Activated naive CD8-positive, alpha-beta T cell treated with anti-CD3 and anti-CD28 coated beads, Interleukin-2, amount 10 ng/mL, durations not matched to agents 7 days and 5 days (primary cell): ENCODE data around the gene ITPR2. TPM values are rescaled to one million over a fixed set of nuclear protein-coding genes. Genes with fewer than 3 reads are reported as not detected.

Experiments used
- ATAC-seq: fragments of 150-1000 bp; cut with Tn5 transposase; one replicate; pipeline ENCODE4 v1.10.0; 2021; ENCODE audit warnings: low read depth, moderate library complexity
- POLR2A ChIA-PET: fragments of 350-600 bp; sonication (Branson Sonifier 250); formaldehyde crosslinking; loops from one replicate; lab custom pipeline; 2021; ENCODE audit warnings: antibody characterized with exemption; lab: Charles Lee
- DNase-seq: peaks from one replicate; pipeline ENCODE4 v3.0.0; 2021
- H3K27ac Mint-ChIP-seq: one replicate; pipeline ENCODE4 v1.8.0; 2022; ENCODE audit warnings: mild to moderate bottlenecking, mixed read lengths
- H3K27me3 Mint-ChIP-seq: one replicate; pipeline ENCODE4 v1.8.0; 2022; ENCODE audit warnings: mild to moderate bottlenecking, moderate library complexity, mixed read lengths
- H3K36me3 Mint-ChIP-seq: one replicate; pipeline ENCODE4 v1.8.0; 2021; ENCODE audit warnings: mild to moderate bottlenecking, mixed read lengths
- H3K4me1 Mint-ChIP-seq: one replicate; pipeline ENCODE4 v1.8.0; 2021; ENCODE audit warnings: mixed read lengths
- H3K4me3 Mint-ChIP-seq: one replicate; pipeline ENCODE4 v1.8.0; 2022; ENCODE audit warnings: mild to moderate bottlenecking, moderate library complexity, mixed read lengths
- H3K9me3 Mint-ChIP-seq: one replicate; pipeline ENCODE4 v1.8.0; 2021; ENCODE audit warnings: mixed read lengths
- total RNA-seq, 2 experiments: library from RNA; stranded (reverse); gene quantifications; one replicate each; pipeline ENCODE4 v1.2.3, GENCODE V29; 2021

ITPR2 gene
- total RNA-seq, 2 experiments from 2014 or later, result 43.3 to 43.5 TPM

DNA sequence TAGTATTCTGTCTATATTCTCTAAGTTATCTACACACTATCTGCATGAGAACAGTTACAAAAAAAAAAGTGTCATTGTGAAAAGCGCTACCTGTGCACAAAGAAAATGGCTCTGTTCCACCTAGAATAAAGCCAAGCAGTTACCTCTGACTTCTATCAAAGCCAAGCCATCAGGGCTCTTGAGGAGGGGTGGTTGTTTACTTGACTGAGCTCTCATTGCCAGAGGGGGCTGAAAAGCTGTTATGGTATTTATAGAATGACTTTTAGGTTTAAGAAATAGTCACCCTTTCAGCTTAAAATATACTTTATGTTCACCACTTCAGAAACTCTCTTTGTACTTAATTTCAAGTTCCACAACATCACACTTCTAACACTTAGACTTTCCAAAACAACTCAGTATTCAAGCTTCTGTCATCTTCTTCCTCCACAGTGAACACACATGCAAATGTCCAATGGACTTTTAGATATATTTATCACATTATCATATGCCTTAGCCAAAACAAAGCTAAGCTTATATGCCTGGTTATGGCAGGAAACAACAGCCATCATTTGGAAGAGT is 7.5 kb downstream of the ITPR2 start:
- Mint-ChIP-seq H3K27me3 (no peaks in the 10 kb centered on the region), H3K4me3 (no peak overlapping the region), H3K9me3 (no peaks in the 10 kb centered on the region), H3K4me1 (peaks cover 18% of the 10 kb centered on the region), H3K27ac (no peak overlapping the region), H3K36me3 (peaks cover 24% of the 10 kb centered on the region)
- no peak for ATAC-seq
- POLR2A ChIA-PET, result no interaction called here
- no peak for DNase-seq

GRCh38 chr12:26823390-26823789 is 9.6 kb downstream of the ITPR2 start:
- H3K4me3 Mint-ChIP-seq, result no peak overlapping the region
- no peak overlapping the region for H3K27ac Mint-ChIP-seq
- H3K36me3 Mint-ChIP-seq, result peaks cover 25% of the 10 kb centered on the region
- H3K9me3 Mint-ChIP-seq, result no peaks in the 10 kb centered on the region
- H3K4me1 Mint-ChIP-seq, result peaks cover 10% of the 10 kb centered on the region
- POLR2A ChIA-PET, result no interaction called here
- DNase-seq, result no peak
- no peak for ATAC-seq
- H3K27me3 Mint-ChIP-seq, result no peaks in the 10 kb centered on the region

DNA sequence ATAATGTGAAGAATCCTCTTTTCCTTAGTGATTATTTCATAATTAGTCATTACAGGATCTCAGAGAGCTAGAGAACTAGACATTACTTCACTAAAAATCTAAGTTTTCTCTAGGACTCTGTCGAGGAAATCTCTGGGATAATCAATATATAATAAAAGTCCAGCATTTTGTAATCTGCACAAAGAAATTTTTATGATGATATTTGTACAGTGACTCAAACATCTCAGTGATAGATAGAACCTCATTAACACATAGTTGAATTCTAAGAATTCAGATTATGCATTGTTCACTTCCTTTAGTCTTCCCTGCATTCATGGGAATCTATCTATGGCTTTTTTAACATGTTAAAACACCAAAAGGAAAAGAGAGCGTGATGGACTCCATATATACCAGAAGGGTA is 11.0 kb downstream of the ITPR2 start:
- H3K27ac Mint-ChIP-seq, result no peak overlapping the region
- no peak for ATAC-seq

GRCh38 chr12:26821212-26821701 is 11.7 kb downstream of the ITPR2 start:
- no peak for DNase-seq
- POLR2A ChIA-PET, result no interaction called here
- Mint-ChIP-seq H3K4me3 (no peak overlapping the region), H3K9me3 (no peaks in the 10 kb centered on the region), H3K4me1 (peaks cover 4% of the 10 kb centered on the region), H3K36me3 (peaks cover 30% of the 10 kb centered on the region), H3K27ac (no peak overlapping the region), H3K27me3 (no peaks in the 10 kb centered on the region)
- ATAC-seq, result no peak

More for the DNA sequence above, 11.0 kb downstream of the ITPR2 start:
- Mint-ChIP-seq H3K27me3 (no peaks in the 10 kb centered on the region), H3K4me1 (peaks cover 8% of the 10 kb centered on the region), H3K9me3 (no peaks in the 10 kb centered on the region), H3K36me3 (peaks cover 34% of the 10 kb centered on the region), H3K4me3 (no peak overlapping the region)
- no peak for DNase-seq
- POLR2A ChIA-PET, result no interaction called here

GRCh38 chr12:26818636-26819035 is 14.4 kb downstream of the ITPR2 start:
- H3K27me3 Mint-ChIP-seq, result no peaks in the 10 kb centered on the region
- DNase-seq, result no peak
- H3K27ac Mint-ChIP-seq, result no peak overlapping the region
- H3K4me3 Mint-ChIP-seq, result no peak overlapping the region
- H3K36me3 Mint-ChIP-seq, result peaks cover 27% of the 10 kb centered on the region
- POLR2A ChIA-PET, result no interaction called here
- H3K9me3 Mint-ChIP-seq, result no peaks in the 10 kb centered on the region
- no peak for ATAC-seq
- peaks cover 3% of the 10 kb centered on the region for H3K4me1 Mint-ChIP-seq

GRCh38 chr12:26818201-26818600 is 14.8 kb downstream of the ITPR2 start:
- POLR2A ChIA-PET, result no interaction called here
- H3K9me3 Mint-ChIP-seq, result no peaks in the 10 kb centered on the region
- H3K27ac Mint-ChIP-seq, result no peak overlapping the region
- peaks cover 24% of the 10 kb centered on the region for H3K36me3 Mint-ChIP-seq
- H3K4me1 Mint-ChIP-seq, result peaks cover 3% of the 10 kb centered on the region
- DNase-seq, result no peak
- no peak overlapping the region for H3K4me3 Mint-ChIP-seq
- ATAC-seq, result no peak
- no peaks in the 10 kb centered on the region for H3K27me3 Mint-ChIP-seq

- H3K27ac Mint-ChIP-seq, result no peak overlapping the region
- POLR2A ChIA-PET, result no interaction called here
- H3K36me3 Mint-ChIP-seq, result peaks cover 23% of the 10 kb centered on the region
- H3K4me3 Mint-ChIP-seq, result no peak overlapping the region
- peaks cover 3% of the 10 kb centered on the region for H3K4me1 Mint-ChIP-seq
- H3K27me3 Mint-ChIP-seq, result no peaks in the 10 kb centered on the region
- DNase-seq, result no peak
- ATAC-seq, result no peak
- no peaks in the 10 kb centered on the region for H3K9me3 Mint-ChIP-seq
Observed at GRCh38 chr12:26817183-26817591, 15.8 kb downstream of the ITPR2 start.

DNA sequence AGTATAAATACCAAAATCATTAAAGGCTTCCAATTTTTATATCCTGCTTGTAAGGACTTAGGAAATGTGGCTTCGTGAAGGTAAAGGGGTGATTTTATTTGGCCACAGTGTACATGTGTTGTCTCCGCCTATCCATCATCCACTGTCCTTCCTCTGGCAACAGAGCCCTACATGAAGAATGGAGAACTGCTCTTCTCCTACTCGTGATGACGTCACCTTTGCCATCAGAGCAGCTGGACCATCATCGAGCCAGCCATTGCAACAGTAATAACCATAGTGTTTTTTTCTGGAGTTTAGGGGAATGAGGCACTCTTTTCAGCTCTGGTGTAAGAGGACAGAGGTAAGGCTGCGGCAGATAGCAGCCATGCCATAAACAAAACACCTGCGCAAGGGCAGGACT is 19.2 kb downstream of the ITPR2 start:
- POLR2A ChIA-PET, result interaction anchor here (0.6 kb wide), 1 partner anchor 506 kb away, joined by 4 read pairs; no protein-coding TSS in a partner anchor
- Mint-ChIP-seq H3K27me3 (no peaks in the 10 kb centered on the region), H3K27ac (no peak overlapping the region), H3K36me3 (peaks cover 20% of the 10 kb centered on the region), H3K4me1 (peaks cover 13% of the 10 kb centered on the region), H3K9me3 (no peaks in the 10 kb centered on the region), H3K4me3 (no peak overlapping the region)
- ATAC-seq, result no peak
- no peak for DNase-seq

- POLR2A ChIA-PET, result no interaction called here
- no peak for ATAC-seq
- no peaks in the 10 kb centered on the region for H3K9me3 Mint-ChIP-seq
- no peak overlapping the region for H3K4me3 Mint-ChIP-seq
- H3K27me3 Mint-ChIP-seq, result no peaks in the 10 kb centered on the region
- no peak overlapping the region for H3K27ac Mint-ChIP-seq
- peaks cover 13% of the 10 kb centered on the region for H3K4me1 Mint-ChIP-seq
- no peak for DNase-seq
- peaks cover 14% of the 10 kb centered on the region for H3K36me3 Mint-ChIP-seq
Observed at GRCh38 chr12:26810330-26810729, 22.7 kb downstream of the ITPR2 start.

DNA sequence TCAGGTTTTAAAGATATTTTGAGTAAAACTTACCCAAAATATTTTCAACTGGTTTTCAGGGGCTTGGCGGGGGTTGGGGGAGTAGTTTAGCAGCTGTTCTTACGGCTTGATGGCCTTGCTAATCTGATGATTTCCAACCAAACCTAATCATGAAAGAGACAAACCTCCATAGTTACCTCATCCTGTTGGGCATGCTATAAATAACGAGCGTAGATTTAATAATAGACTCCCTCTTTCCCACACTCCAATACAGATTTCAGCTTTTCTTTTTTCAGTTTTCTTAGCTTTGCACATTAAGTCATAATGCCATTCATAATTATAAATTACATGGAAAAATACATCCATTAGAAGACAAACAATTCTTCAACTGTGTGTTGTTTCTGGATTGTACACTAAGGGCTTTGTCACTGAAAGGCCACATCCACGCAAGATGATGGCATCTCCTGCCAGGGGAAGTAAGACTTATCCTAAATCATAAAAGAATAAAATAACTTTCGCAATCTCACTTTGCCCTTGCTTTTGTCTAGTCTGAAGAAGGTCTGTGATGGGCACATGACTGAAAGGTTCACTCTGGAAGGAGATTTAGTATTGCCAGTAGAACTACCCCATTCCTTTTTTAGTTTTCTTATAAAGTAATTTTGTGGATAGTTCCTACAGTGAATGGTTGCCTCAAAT is 23.2 kb downstream of the ITPR2 start:
- H3K27ac Mint-ChIP-seq, result no peak overlapping the region
- no peak overlapping the region for H3K4me3 Mint-ChIP-seq
- peaks cover 13% of the 10 kb centered on the region for H3K4me1 Mint-ChIP-seq
- ATAC-seq, result no peak
- peaks cover 15% of the 10 kb centered on the region for H3K36me3 Mint-ChIP-seq
- no peak for DNase-seq
- H3K27me3 Mint-ChIP-seq, result no peaks in the 10 kb centered on the region
- POLR2A ChIA-PET, result no interaction called here
- no peaks in the 10 kb centered on the region for H3K9me3 Mint-ChIP-seq

- Mint-ChIP-seq H3K4me3 (no peak overlapping the region), H3K4me1 (peaks cover 14% of the 10 kb centered on the region), H3K27ac (no peak overlapping the region), H3K9me3 (no peaks in the 10 kb centered on the region), H3K36me3 (peaks cover 16% of the 10 kb centered on the region), H3K27me3 (no peaks in the 10 kb centered on the region)
- ATAC-seq (no peak), DNase-seq (no peak)
- POLR2A ChIA-PET, result no interaction called here
Observed at GRCh38 chr12:26808766-26809476, 24.1 kb downstream of the ITPR2 start.

- Mint-ChIP-seq H3K36me3 (peaks cover 14% of the 10 kb centered on the region), H3K27ac (no peak overlapping the region), H3K9me3 (no peaks in the 10 kb centered on the region), H3K4me1 (peaks cover 17% of the 10 kb centered on the region), H3K4me3 (no peak overlapping the region), H3K27me3 (no peaks in the 10 kb centered on the region)
- DNase-seq, result no peak
- POLR2A ChIA-PET, result no interaction called here
- ATAC-seq, result no peak
Observed at GRCh38 chr12:26807292-26807691, 25.7 kb downstream of the ITPR2 start.

- H3K27ac Mint-ChIP-seq, result no peak overlapping the region
- H3K9me3 Mint-ChIP-seq, result no peaks in the 10 kb centered on the region
- no peaks in the 10 kb centered on the region for H3K27me3 Mint-ChIP-seq
- POLR2A ChIA-PET, result no interaction called here
- H3K36me3 Mint-ChIP-seq, result peaks cover 16% of the 10 kb centered on the region
- peaks cover 17% of the 10 kb centered on the region for H3K4me1 Mint-ChIP-seq
- DNase-seq (no peak), ATAC-seq (no peak)
- no peak overlapping the region for H3K4me3 Mint-ChIP-seq
Observed at GRCh38 chr12:26806556-26806955, 26.4 kb downstream of the ITPR2 start.
